Fibroblast of skin of right biceps (primary cell): ENCODE measurements around the gene ZNF618.

Experiments used
- DNase-seq: peaks from one replicate; pipeline ENCODE4 v3.0.0-alpha.2; 2013

ZNF618 gene

DNA sequence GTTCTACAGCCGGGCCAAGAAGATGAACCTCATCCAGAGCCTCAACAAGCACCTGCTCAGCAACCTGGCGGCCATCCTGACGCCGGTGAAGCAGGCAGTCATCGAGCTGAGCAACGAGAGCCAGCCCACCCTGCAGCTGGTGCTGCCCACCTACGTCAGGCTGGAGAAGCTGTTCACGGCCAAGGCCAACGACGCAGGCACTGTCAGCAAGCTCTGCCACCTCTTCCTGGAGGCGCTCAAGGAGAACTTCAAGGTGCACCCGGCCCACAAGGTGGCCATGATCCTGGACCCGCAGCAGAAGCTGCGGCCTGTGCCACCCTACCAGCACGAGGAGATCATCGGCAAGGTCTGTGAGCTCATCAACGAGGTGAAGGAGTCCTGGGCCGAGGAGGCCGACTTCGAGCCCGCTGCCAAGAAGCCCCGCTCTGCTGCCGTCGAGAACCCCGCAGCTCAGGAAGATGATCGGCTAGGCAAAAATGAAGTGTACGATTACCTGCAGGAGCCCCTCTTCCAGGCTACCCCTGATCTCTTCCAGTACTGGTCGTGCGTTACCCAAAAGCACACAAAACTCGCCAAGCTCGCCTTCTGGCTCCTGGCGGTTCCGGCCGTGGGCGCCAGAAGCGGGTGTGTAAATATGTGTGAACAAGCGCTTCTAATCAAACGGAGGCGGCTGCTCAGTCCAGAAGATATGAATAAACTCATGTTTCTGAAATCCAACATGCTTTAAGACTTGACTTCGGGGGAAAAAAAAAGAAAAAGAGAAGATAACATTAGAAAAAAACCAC lies 173.5 kb downstream of the ZNF618 start:
- no peak for DNase-seq

- DNase-seq: no peak
These were observed 174.1 kb downstream of the ZNF618 start for GRCh38 chr9:114050226-114050568.

DNA sequence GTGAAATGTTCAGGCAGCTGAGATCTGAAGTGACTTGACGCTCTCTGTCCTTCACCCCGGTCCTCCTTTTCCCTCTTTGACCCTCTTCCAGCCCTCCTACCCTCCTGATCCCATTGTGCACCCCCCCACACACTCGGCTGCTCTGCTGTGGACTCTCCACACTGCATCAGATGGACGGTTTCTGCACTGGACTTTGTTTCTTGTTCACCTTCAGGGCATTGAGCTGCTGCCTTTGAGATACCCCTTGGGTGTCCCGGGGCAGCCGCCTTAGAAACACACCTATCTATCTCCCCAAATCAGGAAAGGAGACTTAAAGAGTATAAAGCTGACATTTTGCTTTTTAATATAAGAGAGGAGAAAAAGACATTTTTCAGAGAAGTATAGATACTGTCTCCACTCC lies 174.5 kb downstream of the ZNF618 start:
- DNase-seq: no peak

GRCh38 chr9:114051281-114051680 lies 175.2 kb downstream of the ZNF618 start:
- no peak for DNase-seq

GRCh38 chr9:114051706-114052105 lies 175.6 kb downstream of the ZNF618 start:
- DNase-seq: no peak

DNA sequence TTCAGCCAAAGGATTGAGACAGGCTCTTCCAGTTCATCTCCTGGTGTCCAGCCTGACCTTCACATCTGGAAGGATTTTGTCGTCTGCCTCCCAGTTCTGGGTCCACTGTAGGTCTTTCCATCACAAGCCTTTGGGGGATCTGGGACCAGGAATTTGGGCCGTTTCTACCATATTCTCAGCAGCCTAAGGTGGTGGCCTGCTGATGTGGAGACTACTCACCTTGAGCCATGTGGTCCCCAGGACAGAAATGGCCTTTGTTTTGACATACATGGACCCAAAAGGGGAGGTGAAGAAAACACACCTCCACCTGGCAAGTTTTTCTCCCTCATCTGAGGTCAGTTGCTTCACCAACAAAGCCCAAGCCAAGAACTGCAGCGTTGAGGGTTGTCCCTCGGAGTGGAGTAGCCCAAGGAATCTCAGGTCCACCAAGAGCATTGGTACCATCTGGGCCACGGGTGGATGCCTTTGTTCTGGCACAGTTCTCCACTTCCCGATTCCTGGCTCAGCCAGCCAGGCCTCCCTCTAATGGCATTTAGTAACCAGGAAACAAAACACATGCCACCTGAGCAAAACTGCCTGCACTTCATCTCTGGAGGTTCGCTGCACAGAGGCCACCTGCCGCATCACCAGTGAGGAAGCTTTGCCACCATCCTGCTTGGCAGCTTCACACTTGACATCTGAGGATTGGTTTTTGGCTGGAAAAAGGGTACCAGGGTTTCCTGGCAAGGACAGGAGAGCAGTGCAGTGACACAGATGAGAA lies 177.3 kb downstream of the ZNF618 start:
- DNase-seq: no peak

- no peak for DNase-seq
These were observed 178.1 kb downstream of the ZNF618 start for GRCh38 chr9:114054191-114054690.

DNA sequence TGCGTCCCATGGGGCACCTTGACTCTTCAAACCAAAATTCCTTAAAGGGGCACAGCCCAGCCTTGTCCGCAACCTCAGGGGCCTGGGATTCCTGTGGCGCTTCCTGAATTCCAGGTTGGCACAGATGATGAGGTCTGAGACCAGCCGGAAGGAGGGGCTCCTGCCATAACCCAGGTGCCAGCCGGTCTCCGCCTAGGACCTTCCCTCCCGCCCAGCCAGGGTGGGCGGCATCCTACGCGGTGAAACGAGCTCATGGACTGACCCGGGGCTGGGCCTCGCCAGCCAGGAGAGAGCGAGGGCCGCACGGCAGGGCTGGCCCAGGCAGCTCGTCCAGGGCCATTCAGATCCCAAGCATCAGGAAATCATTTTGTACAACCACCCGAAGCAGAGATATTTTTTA lies 179.0 kb downstream of the ZNF618 start:
- no peak for DNase-seq

- no peak for DNase-seq
These were observed 179.8 kb downstream of the ZNF618 start for GRCh38 chr9:114055894-114056293.

DNA sequence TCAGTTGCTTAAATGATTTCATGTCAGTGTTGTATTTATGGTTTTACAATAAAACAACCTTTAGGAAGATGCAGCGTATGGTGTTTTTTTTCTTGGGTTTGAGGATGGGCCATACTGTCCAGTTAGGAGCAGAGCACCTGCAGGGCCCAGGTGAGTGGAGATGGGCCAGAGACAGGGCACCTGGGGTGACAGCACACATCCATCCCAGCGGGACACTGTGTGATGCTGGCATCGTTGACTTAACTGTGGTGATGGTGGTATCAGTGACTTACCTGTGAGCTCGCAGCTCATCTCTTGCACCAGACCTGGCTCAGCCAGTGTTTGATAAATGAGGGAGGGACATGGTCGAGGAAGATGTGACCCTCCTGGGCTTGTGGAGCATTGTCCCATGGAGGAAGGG lies 180.4 kb downstream of the ZNF618 start:
- no peak for DNase-seq

GRCh38 chr9:114057161-114057885 lies 181.2 kb downstream of the ZNF618 start:
- DNase-seq: no peak

GRCh38 chr9:114058688-114059046 lies 182.6 kb downstream of the ZNF618 start:
- no peak for DNase-seq

GRCh38 chr9:114059047-114059803 lies 183.1 kb downstream of the ZNF618 start:
- no peak for DNase-seq

DNA sequence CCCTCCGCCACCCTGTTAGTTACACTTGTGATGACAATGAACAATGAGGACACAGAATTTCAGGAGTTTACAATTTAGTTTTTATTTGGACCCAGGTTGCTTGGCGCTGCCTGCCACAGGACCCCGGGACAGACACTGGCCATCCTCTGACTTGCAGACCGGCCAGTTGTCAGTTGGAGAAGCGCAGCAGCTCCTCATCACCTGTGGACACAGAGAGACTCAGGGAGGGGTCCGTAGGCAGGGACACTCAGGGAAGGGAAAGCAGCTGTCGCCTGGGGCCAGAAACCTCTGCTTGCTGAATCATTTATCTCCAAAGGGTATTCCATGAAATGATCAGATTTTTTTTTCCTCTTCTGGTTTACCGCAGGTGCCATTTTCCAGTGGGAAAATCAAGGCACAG lies 184.0 kb downstream of the ZNF618 start:
- no peak for DNase-seq

DNA sequence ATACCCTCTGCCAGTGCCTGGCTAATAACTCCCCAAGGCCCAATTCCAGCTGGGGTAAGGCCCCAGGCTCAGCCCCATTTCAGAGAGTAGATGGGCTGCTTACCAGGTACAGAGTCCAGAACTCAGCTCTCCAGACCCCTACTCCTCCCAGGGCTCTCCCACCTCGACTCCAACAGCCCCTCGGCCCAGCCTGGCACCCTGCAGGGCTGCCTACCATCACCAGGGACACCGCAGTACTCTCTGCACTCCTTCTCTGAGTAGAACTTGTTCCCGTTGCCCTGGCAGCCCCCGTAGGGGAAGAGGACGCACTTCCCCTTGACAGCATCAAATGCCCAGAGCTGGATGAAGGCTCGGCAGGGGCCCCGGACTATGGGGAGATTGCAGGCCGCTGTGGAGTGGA lies 184.6 kb downstream of the ZNF618 start:
- no peak for DNase-seq

DNA sequence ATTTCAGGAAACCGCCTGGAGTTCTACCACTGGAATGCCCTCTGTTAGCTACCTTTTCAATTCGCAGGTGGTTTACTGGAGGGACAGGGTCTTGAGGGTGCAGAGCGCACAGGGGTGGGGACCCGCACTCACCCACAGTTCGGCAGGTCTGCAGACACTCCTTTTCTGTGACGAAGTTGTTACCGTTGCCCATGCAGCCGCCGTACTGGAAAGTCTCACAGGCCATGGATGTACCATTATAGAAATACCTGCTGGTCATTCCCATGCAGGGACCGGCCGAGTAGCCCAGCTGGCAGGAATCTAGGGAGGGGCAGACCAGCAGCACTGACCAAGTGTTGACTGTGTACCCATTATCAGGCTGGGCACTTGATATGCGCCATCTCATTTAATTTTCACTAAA lies 185.2 kb downstream of the ZNF618 start:
- no peak for DNase-seq

GRCh38 chr9:114061830-114062474 lies 185.8 kb downstream of the ZNF618 start:
- DNase-seq: no peak

- DNase-seq: no peak
These were observed 189.2 kb downstream of the ZNF618 start for GRCh38 chr9:114065304-114065703.

DNA sequence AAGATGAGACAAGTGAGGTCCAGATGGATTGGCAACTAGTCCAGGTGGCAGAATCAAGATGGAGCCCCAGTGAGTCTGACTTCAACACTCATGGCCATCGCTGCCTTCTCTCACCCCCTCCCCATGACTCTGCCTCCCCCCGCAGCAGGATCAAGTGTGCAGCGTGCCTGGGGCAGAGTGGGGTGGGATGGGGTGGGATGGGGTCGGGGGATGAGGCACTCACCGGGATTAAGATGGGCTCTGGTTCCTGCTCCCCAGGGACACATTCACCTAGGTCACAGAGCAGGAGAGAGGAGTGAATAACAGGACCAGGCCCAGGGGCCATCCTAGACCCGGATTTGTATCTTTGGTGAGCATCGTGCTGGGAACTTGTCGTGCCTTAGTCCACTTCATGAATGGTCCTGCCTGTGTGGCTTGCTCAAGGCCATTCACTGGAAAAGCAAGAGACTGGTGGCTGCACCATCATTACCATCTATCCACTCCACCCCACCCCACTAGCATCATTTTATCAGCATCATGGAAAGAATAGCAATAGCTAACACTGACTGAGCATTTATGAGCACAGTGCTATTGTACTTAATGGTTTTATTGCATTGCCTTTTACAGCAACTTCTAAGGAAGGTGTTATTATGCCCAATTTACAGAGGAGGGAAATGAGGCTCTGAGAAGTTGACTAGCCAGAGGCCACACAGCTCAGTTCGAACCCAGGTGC lies 193.5 kb downstream of the ZNF618 start:
- no peak for DNase-seq

- no peak for DNase-seq
These were observed 194.3 kb downstream of the ZNF618 start for GRCh38 chr9:114070188-114071103.
